ENCODE measurements around the gene MYH7B.

MYH7B gene

GRCh38 chr20:34952671-34953070 is 3.0 kb upstream of the MYH7B start:
- Mint-ChIP-seq H3K4me3 (no peak overlapping the region), H3K27ac (peak overlapping the region; percentile 7), H3K27me3 (no peaks in the 10 kb centered on the region), H3K36me3 (peaks cover 17 to 23% of the 10 kb centered on the region in 2 donors), H3K4me1 (peaks cover 15 to 23% of the 10 kb centered on the region in 2 donors), H3K9me3 (no peaks in the 10 kb centered on the region)
- ATAC-seq (replicated peaks), result no peak
- no peak for DNase-seq

GRCh38 chr20:34953960-34954359 is 1.7 kb upstream of the MYH7B start:
- H3K36me3 Mint-ChIP-seq, result peaks cover 17 to 23% of the 10 kb centered on the region in 2 donors
- no peak for DNase-seq
- no peak overlapping the region for H3K27ac Mint-ChIP-seq
- H3K4me3 Mint-ChIP-seq, result peak overlapping the region in 1 of 2 donors; percentile 93
- no peaks in the 10 kb centered on the region for H3K27me3 Mint-ChIP-seq
- no peaks in the 10 kb centered on the region for H3K9me3 Mint-ChIP-seq
- H3K4me1 Mint-ChIP-seq, result peaks cover 15 to 23% of the 10 kb centered on the region in 2 donors
- ATAC-seq (replicated peaks), result no peak

GRCh38 chr20:34954904-34955230 is 801 bp upstream of the MYH7B start:
- Mint-ChIP-seq H3K36me3 (peaks cover 9 to 15% of the 10 kb centered on the region in 2 donors), H3K27ac (peak overlapping the region; percentile 99), H3K27me3 (no peaks in the 10 kb centered on the region), H3K4me3 (peak overlapping the region; percentile 93 to 97), H3K4me1 (peaks cover 15 to 23% of the 10 kb centered on the region in 2 donors), H3K9me3 (no peaks in the 10 kb centered on the region)
- no peak for ATAC-seq (replicated peaks)
- DNase-seq, result no peak

- DNase-seq, result no peak
- peak overlapping the region; percentile 99 for H3K27ac Mint-ChIP-seq
- peaks cover 6 to 10% of the 10 kb centered on the region in 2 donors for H3K36me3 Mint-ChIP-seq
- H3K9me3 Mint-ChIP-seq, result no peaks in the 10 kb centered on the region
- H3K27me3 Mint-ChIP-seq, result no peaks in the 10 kb centered on the region
- ATAC-seq (replicated peaks), result no peak
- peaks cover 19 to 28% of the 10 kb centered on the region in 2 donors for H3K4me1 Mint-ChIP-seq
- H3K4me3 Mint-ChIP-seq, result peak overlapping the region; percentile 93 to 97
These were observed 382 bp downstream of the MYH7B start for GRCh38 chr20:34956041-34956458.

GRCh38 chr20:34956751-34957472 is 1.2 kb downstream of the MYH7B start:
- Mint-ChIP-seq H3K36me3 (peaks cover 6 to 10% of the 10 kb centered on the region in 2 donors), H3K4me3 (no peak overlapping the region), H3K27me3 (no peaks in the 10 kb centered on the region), H3K4me1 (peaks cover 19 to 28% of the 10 kb centered on the region in 2 donors), H3K27ac (no peak overlapping the region), H3K9me3 (no peaks in the 10 kb centered on the region)
- no peak for DNase-seq
- ATAC-seq (replicated peaks), result no peak

GRCh38 chr20:34964486-34964885 is 8.8 kb downstream of the MYH7B start:
- Mint-ChIP-seq H3K27me3 (peaks cover 0 to 4% of the 10 kb centered on the region in 2 donors), H3K36me3 (no peaks in the 10 kb centered on the region), H3K9me3 (no peaks in the 10 kb centered on the region), H3K4me3 (no peak overlapping the region), H3K4me1 (peaks cover 4 to 5% of the 10 kb centered on the region in 2 donors), H3K27ac (no peak overlapping the region)
- DNase-seq (no peak), ATAC-seq (replicated peaks) (no peak)

- Mint-ChIP-seq H3K9me3 (no peaks in the 10 kb centered on the region), H3K4me1 (peaks cover 4 to 5% of the 10 kb centered on the region in 2 donors), H3K36me3 (no peaks in the 10 kb centered on the region), H3K27ac (no peak overlapping the region), H3K4me3 (no peak overlapping the region), H3K27me3 (peaks cover 0 to 4% of the 10 kb centered on the region in 2 donors)
- DNase-seq, result no peak
- no peak for ATAC-seq (replicated peaks)
These were observed 9.4 kb downstream of the MYH7B start for GRCh38 chr20:34965051-34965450.

GRCh38 chr20:34967421-34967820 is 11.8 kb downstream of the MYH7B start:
- Mint-ChIP-seq H3K9me3 (no peaks in the 10 kb centered on the region), H3K27me3 (peaks cover 0 to 4% of the 10 kb centered on the region in 2 donors), H3K4me1 (no peaks in the 10 kb centered on the region), H3K36me3 (no peaks in the 10 kb centered on the region), H3K27ac (no peak overlapping the region), H3K4me3 (no peak overlapping the region)
- DNase-seq (no peak), ATAC-seq (replicated peaks) (no peak)

- H3K27ac Mint-ChIP-seq, result no peak overlapping the region
- H3K9me3 Mint-ChIP-seq, result no peaks in the 10 kb centered on the region
- H3K36me3 Mint-ChIP-seq, result no peaks in the 10 kb centered on the region
- ATAC-seq (replicated peaks), result no peak
- no peak overlapping the region for H3K4me3 Mint-ChIP-seq
- H3K27me3 Mint-ChIP-seq, result peaks cover 3 to 4% of the 10 kb centered on the region in 2 donors
- no peak for DNase-seq
- H3K4me1 Mint-ChIP-seq, result no peaks in the 10 kb centered on the region
These were observed 12.5 kb downstream of the MYH7B start for GRCh38 chr20:34968042-34968775.

- ATAC-seq (replicated peaks), result no peak
- peaks cover 4 to 9% of the 10 kb centered on the region in 2 donors for H3K27me3 Mint-ChIP-seq
- no peaks in the 10 kb centered on the region for H3K4me1 Mint-ChIP-seq
These were observed 14.6 kb downstream of the MYH7B start for GRCh38 chr20:34970193-34970840.

GRCh38 chr20:34970846-34971560 is 15.3 kb downstream of the MYH7B start:
- Mint-ChIP-seq H3K9me3 (no peaks in the 10 kb centered on the region), H3K4me3 (no peak overlapping the region), H3K36me3 (no peaks in the 10 kb centered on the region), H3K4me1 (no peaks in the 10 kb centered on the region), H3K27ac (no peak overlapping the region), H3K27me3 (peaks cover 4 to 9% of the 10 kb centered on the region in 2 donors)
- DNase-seq (no peak), ATAC-seq (replicated peaks) (no peak)

More at GRCh38 chr20:34970193-34970840, 14.6 kb downstream of the MYH7B start:
- Mint-ChIP-seq H3K36me3 (no peaks in the 10 kb centered on the region), H3K27ac (no peak overlapping the region), H3K4me3 (no peak overlapping the region), H3K9me3 (no peaks in the 10 kb centered on the region)
- no peak for DNase-seq

- Mint-ChIP-seq H3K27me3 (peaks cover 4 to 9% of the 10 kb centered on the region in 2 donors), H3K9me3 (no peaks in the 10 kb centered on the region), H3K27ac (no peak overlapping the region), H3K4me1 (no peaks in the 10 kb centered on the region), H3K4me3 (no peak overlapping the region), H3K36me3 (no peaks in the 10 kb centered on the region)
- ATAC-seq (replicated peaks) (no peak), DNase-seq (no peak)
These were observed 16.0 kb downstream of the MYH7B start for GRCh38 chr20:34971561-34972235.

- Mint-ChIP-seq H3K36me3 (no peaks in the 10 kb centered on the region), H3K27me3 (peaks cover 4 to 17% of the 10 kb centered on the region in 2 donors), H3K4me3 (no peak overlapping the region), H3K27ac (no peak overlapping the region), H3K4me1 (no peaks in the 10 kb centered on the region), H3K9me3 (no peaks in the 10 kb centered on the region)
- DNase-seq (no peak), ATAC-seq (replicated peaks) (no peak)
These were observed 18.6 kb downstream of the MYH7B start for GRCh38 chr20:34974246-34974645.

- no peaks in the 10 kb centered on the region for H3K36me3 Mint-ChIP-seq
- no peaks in the 10 kb centered on the region for H3K9me3 Mint-ChIP-seq
- H3K27ac Mint-ChIP-seq, result no peak overlapping the region
- ATAC-seq (replicated peaks) (no peak), DNase-seq (no peak)
- H3K4me1 Mint-ChIP-seq, result no peaks in the 10 kb centered on the region
- H3K4me3 Mint-ChIP-seq, result no peak overlapping the region
- H3K27me3 Mint-ChIP-seq, result peaks cover 6 to 24% of the 10 kb centered on the region in 2 donors
These were observed 20.6 kb downstream of the MYH7B start for GRCh38 chr20:34976286-34976685.

All from stimulated activated naive B cell treated with anti-CD40 and anti-IgM and Interleukin-4, amounts not matched to agents 10 μg/mL and 1 μg/mL and 100 μg/mL, for 72 hours (primary cell).